H1 (cell line): ENCODE data around the gene ADAM19. TPM values are rescaled to one million over a fixed set of nuclear protein-coding genes. Genes with fewer than 3 reads are reported as not detected.

Experiments
- GTF2F1 ChIP-seq: IDR thresholded peaks from 2 replicates; pipeline ENCODE4 v1.6.1; 2012; ENCODE audit warnings: low read depth, low read length, improper control_type of control experiment, borderline replicate concordance
- HDAC2 ChIP-seq, 2 experiments: fragments of 300-600 bp in 1 of 2; sonication (generic) in 1 of 2; IDR thresholded peaks; 2 replicates each; pipeline ENCODE4 v1.6.1; 2011 to 2012; ENCODE audit warnings: low read depth in 2 of 2, low read length in 2 of 2, mild to moderate bottlenecking in 2 of 2, moderate library complexity in 2 of 2, borderline replicate concordance in 1 of 2, inconsistent platforms in 1 of 2
- KDM1A ChIP-seq: fragments of 200-600, 300-600 bp; sonication (generic); IDR thresholded peaks from 2 replicates; pipeline ENCODE4 v1.7.1; 2016; ENCODE audit warnings: mild to moderate bottlenecking, low read length, borderline replicate concordance
- NANOG ChIP-seq: IDR thresholded peaks from 2 replicates; pipeline ENCODE4 v1.6.1; 2011; ENCODE audit warnings: low read length, low read depth, mild to moderate bottlenecking, inconsistent platforms; ENCODE audit not compliant: insufficient read depth, poor library complexity, severe bottlenecking
- PHF8 ChIP-seq: fragments of 200-600 bp; sonication (generic); conservative IDR thresholded peaks from 2 replicates; pipeline ENCODE4 v1.7.1; 2012; ENCODE audit warnings: low read depth, mild to moderate bottlenecking, inconsistent platforms, low read length, moderate library complexity
- RXRA ChIP-seq: IDR thresholded peaks from 2 replicates; pipeline ENCODE4 v1.6.1; 2011; ENCODE audit warnings: low read depth, mild to moderate bottlenecking, low read length, moderate library complexity; ENCODE audit not compliant: insufficient read depth
- YY1 ChIP-seq: IDR thresholded peaks from 2 replicates; pipeline ENCODE4 v1.6.1; 2011; ENCODE audit warnings: low read depth, mild to moderate bottlenecking, low read length
- polyA plus RNA-seq, 7 experiments: library from polyadenylated mRNA; depleted of rRNA in 3 of 7; stranded (reverse) in 5 of 7; unstranded in 2 of 7; fragments of >200 nt in 5 of 7; fragments of 200-250 nt in 2 of 7; gene quantifications; 1 replicate in 5 of 7; 2 replicates in 1 of 7; 4 replicates in 1 of 7; pipeline versions ENCODE4 v1.2.1 to v1.2.3, GENCODE V29; 2011 to 2013; ENCODE audit warnings: missing spikeins in 2 of 7, mixed read lengths in 2 of 7
- total RNA-seq: library from RNA; stranded (reverse); fragmentation: NEBNext Ultra II Directional; extraction: Animal tissue kit (Norgen Biotek cat#: 25700); gene quantifications from 2 replicates; pipeline ENCODE4 v1.2.1, GENCODE V29; 2021

ADAM19 gene
- total and polyA plus RNA-seq, 2 of the 8 experiments (the other 6 are each of a cell fraction or from before 2014, with no cell fraction given): 6.5 to 22.7 TPM

GRCh38 chr5:157521704-157522029, 53.9 kb downstream of the ADAM19 start (continued):
- TF ChIP-seq KDM1A (no peak), GTF2F1 (no peak), NANOG (no peak), RXRA (no peak), PHF8 (no peak), YY1 (no peak), HDAC2 (IDR thresholded peaks at IDR 0.05; ENCODE audit: borderline replicate concordance in 1 of 2, low read depth in 2 of 2, low read length in 2 of 2) (no peak)
